ENCODE measurements around the gene RGPD3. TPM values are rescaled to one million over a fixed set of nuclear protein-coding genes. Genes with fewer than 3 reads are reported as not detected.

Gene RGPD3
- total RNA-seq, 1 donor from 2014 or later, result not detected

DNA sequence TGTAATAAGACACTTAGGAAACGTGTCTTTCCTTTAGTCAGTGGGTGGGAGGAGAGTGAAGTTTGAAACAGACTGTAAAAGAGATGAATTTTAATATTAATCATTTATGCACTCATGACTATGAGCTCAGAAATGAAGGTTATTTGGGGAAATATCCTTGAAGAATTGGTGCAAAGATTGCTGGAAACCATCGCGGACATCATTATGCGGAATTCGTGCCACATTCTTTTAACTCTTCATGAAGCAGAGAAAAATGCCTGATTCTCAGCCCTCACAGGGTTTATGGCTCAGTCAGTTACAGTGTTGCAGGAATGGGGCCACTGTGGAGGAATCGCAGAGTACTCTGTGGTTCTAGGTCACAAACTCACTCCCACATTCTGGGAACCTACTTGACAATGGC is 109.7 kb downstream of the RGPD3 start:
- no peaks in the 10 kb centered on the region for H3K4me1 Mint-ChIP-seq (ENCODE audit: unreplicated experiment)
- H3K27me3 Mint-ChIP-seq (ENCODE audit: unreplicated experiment), result peaks cover 42% of the 10 kb centered on the region
- H3K9me3 Mint-ChIP-seq (ENCODE audit: unreplicated experiment), result no peaks in the 10 kb centered on the region
- H3K4me3 Mint-ChIP-seq (ENCODE audit: unreplicated experiment), result no peak overlapping the region
- H3K36me3 Mint-ChIP-seq (ENCODE audit: unreplicated experiment), result no peaks in the 10 kb centered on the region
- DNase-seq (ENCODE audit: extremely low spot score, unreplicated experiment), result no peak
- TF ChIP-seq, protein P1, sequence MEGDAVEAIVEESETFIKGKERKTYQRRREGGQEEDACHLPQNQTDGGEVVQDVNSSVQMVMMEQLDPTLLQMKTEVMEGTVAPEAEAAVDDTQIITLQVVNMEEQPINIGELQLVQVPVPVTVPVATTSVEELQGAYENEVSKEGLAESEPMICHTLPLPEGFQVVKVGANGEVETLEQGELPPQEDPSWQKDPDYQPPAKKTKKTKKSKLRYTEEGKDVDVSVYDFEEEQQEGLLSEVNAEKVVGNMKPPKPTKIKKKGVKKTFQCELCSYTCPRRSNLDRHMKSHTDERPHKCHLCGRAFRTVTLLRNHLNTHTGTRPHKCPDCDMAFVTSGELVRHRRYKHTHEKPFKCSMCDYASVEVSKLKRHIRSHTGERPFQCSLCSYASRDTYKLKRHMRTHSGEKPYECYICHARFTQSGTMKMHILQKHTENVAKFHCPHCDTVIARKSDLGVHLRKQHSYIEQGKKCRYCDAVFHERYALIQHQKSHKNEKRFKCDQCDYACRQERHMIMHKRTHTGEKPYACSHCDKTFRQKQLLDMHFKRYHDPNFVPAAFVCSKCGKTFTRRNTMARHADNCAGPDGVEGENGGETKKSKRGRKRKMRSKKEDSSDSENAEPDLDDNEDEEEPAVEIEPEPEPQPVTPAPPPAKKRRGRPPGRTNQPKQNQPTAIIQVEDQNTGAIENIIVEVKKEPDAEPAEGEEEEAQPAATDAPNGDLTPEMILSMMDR (IDR thresholded peaks at IDR 0.05), result no peak
- no peak overlapping the region for H3K27ac Mint-ChIP-seq (ENCODE audit: unreplicated experiment)

DNA sequence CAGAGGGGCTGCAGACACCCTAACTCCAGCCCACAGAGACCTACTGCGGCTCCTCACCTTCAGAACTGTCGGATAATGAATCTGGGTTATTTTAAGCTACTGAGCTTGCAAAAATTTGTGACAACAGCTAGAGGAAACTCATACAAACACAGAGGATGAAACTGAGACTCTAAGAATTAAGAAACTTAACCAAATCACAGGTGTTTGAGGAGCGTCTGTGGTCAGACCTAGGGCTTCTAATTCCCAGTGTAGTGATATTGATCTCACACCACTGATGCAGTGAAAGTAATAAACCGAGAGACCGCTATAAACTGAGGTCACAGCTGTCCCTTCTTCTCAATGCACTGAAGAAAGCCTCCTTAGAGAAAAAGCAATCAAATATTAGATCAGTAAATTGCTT is 110.1 kb downstream of the RGPD3 start:
- TF ChIP-seq, protein P1 (IDR thresholded peaks at IDR 0.05), result no peak
- H3K27me3 Mint-ChIP-seq (ENCODE audit: unreplicated experiment), result peaks cover 39% of the 10 kb centered on the region
- H3K4me3 Mint-ChIP-seq (ENCODE audit: unreplicated experiment), result no peak overlapping the region
- DNase-seq (ENCODE audit: extremely low spot score, unreplicated experiment), result no peak
- H3K4me1 Mint-ChIP-seq (ENCODE audit: unreplicated experiment), result no peaks in the 10 kb centered on the region
- no peaks in the 10 kb centered on the region for H3K36me3 Mint-ChIP-seq (ENCODE audit: unreplicated experiment)
- no peak overlapping the region for H3K27ac Mint-ChIP-seq (ENCODE audit: unreplicated experiment)
- no peaks in the 10 kb centered on the region for H3K9me3 Mint-ChIP-seq (ENCODE audit: unreplicated experiment)

DNA sequence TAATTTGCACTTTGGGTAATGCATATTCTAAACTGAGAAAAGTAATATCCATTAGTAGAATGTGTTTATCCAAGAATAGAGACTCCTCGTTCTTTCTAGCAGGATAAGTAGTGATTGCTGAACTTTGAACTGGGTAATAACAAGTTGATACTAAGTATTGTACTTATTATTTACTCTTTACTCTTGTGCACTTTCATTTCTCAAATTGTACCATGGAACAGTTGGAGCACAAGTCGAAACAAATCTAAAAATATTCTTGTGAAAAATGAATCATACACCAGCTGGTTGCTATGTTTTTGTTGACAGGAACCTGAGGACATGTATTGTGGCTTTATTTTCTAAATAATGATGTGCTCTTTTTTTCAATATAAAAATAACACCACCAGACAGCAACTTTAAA is 111.9 kb downstream of the RGPD3 start:
- no peaks in the 10 kb centered on the region for H3K9me3 Mint-ChIP-seq (ENCODE audit: unreplicated experiment)
- H3K27ac Mint-ChIP-seq (ENCODE audit: unreplicated experiment), result no peak overlapping the region
- no peaks in the 10 kb centered on the region for H3K4me1 Mint-ChIP-seq (ENCODE audit: unreplicated experiment)
- TF ChIP-seq, protein P1 (IDR thresholded peaks at IDR 0.05), result no peak
- DNase-seq (ENCODE audit: extremely low spot score, unreplicated experiment), result no peak
- no peaks in the 10 kb centered on the region for H3K36me3 Mint-ChIP-seq (ENCODE audit: unreplicated experiment)
- peaks cover 23% of the 10 kb centered on the region for H3K27me3 Mint-ChIP-seq (ENCODE audit: unreplicated experiment)
- H3K4me3 Mint-ChIP-seq (ENCODE audit: unreplicated experiment), result no peak overlapping the region

DNA sequence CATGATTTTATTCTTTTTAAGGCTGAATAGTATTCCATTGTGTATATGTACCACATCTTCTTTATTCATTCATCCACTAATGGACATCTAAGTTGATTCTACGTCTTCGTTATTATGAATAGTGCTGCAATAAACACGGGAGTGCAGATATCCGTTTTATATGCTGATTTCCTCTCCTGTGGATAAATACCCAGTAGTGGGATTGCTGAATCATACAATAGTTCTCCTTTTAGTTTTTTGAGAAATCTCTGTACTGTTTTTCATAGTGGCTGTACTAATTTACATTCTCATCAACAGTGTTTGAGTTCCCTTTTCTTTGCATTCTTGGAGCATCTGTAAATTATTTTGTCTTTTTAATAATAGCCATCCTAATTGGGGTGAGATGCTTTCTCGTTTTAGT is 114.5 kb downstream of the RGPD3 start:
- peaks cover 10% of the 10 kb centered on the region for H3K27me3 Mint-ChIP-seq (ENCODE audit: unreplicated experiment)
- TF ChIP-seq, protein P1 (IDR thresholded peaks at IDR 0.05), result no peak
- H3K4me3 Mint-ChIP-seq (ENCODE audit: unreplicated experiment), result no peak overlapping the region
- H3K4me1 Mint-ChIP-seq (ENCODE audit: unreplicated experiment), result no peaks in the 10 kb centered on the region
- H3K27ac Mint-ChIP-seq (ENCODE audit: unreplicated experiment), result no peak overlapping the region
- H3K36me3 Mint-ChIP-seq (ENCODE audit: unreplicated experiment), result no peaks in the 10 kb centered on the region
- no peak for DNase-seq (ENCODE audit: extremely low spot score, unreplicated experiment)
- H3K9me3 Mint-ChIP-seq (ENCODE audit: unreplicated experiment), result no peaks in the 10 kb centered on the region

DNA sequence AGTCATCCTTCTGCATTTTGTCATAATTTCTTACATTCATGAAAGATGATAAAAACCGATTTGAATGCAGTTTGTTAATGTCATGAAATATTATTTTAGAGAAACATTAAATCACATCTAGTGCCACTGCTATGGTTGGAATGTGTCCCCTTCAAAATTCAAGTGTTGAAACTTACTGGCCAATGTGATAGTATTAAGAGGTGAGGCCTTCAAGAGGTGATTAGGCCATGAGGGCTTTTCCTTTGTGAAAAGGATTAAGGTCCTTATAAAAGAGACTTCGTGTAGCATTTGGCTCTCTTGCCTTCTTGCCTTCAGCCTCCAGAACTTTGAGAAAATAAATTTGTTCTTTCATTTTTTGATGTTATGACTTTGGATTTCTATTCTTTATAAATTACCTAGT is 117.2 kb downstream of the RGPD3 start:
- no peak for DNase-seq (ENCODE audit: extremely low spot score, unreplicated experiment)
- H3K27me3 Mint-ChIP-seq (ENCODE audit: unreplicated experiment), result peaks cover 20% of the 10 kb centered on the region
- no peaks in the 10 kb centered on the region for H3K36me3 Mint-ChIP-seq (ENCODE audit: unreplicated experiment)
- TF ChIP-seq, protein P1 (IDR thresholded peaks at IDR 0.05), result no peak
- H3K27ac Mint-ChIP-seq (ENCODE audit: unreplicated experiment), result no peak overlapping the region
- H3K9me3 Mint-ChIP-seq (ENCODE audit: unreplicated experiment), result no peaks in the 10 kb centered on the region
- no peaks in the 10 kb centered on the region for H3K4me1 Mint-ChIP-seq (ENCODE audit: unreplicated experiment)
- no peak overlapping the region for H3K4me3 Mint-ChIP-seq (ENCODE audit: unreplicated experiment)
